DND-41 (cell line): ENCODE data around the gene CDH19.

ENCODE experiments used
- CTCF ChIP-seq: IDR thresholded peaks from 2 replicates; pipeline ENCODE4 v1.5.1; 2012; ENCODE audit warnings: borderline replicate concordance, low read length, moderate library complexity, mild to moderate bottlenecking; ENCODE audit not compliant: poor library complexity, severe bottlenecking; ENCODE audit errors: extremely low read depth
- EZH2 ChIP-seq: IDR thresholded peaks from 3 replicates; pipeline ENCODE4 v1.6.1; 2012; ENCODE audit warnings: borderline replicate concordance, low read depth, mild to moderate bottlenecking, moderate library complexity, low read length, inconsistent platforms; ENCODE audit not compliant: severe bottlenecking

GRCh38 chr18:66511289-66511688 lies 92.6 kb downstream of the CDH19 start:
- TF ChIP-seq CTCF (no peak), EZH2 (no peak)
